Right lobe of liver (tissue), 4 donors: ENCODE measurements around the gene WHRN.

Source experiments
- CTCF ChIP-seq, 4 donors: fragments of 200-600 bp in 3 of 4; fragments of 450-650 bp in 1 of 4; IDR thresholded peaks; one replicate each; pipeline versions ENCODE4 v1.5.1 to v1.8.0; 2016 to 2022; ENCODE audit warnings: antibody characterized with exemption in 4 of 4, mild to moderate bottlenecking in 2 of 4
- POLR2A ChIP-seq: fragments of 450-650 bp; IDR thresholded peaks from one replicate; pipeline ENCODE4 v1.6.1; 2017; ENCODE audit warnings: antibody characterized with exemption, mild to moderate bottlenecking
- donor health status: DM: no; HTN: no; CAD: no.
- donor health status: DM: no; HTN: no; CAD: no.
- donor health status: DM: no; HTN: yes; CAD: no.

DNA sequence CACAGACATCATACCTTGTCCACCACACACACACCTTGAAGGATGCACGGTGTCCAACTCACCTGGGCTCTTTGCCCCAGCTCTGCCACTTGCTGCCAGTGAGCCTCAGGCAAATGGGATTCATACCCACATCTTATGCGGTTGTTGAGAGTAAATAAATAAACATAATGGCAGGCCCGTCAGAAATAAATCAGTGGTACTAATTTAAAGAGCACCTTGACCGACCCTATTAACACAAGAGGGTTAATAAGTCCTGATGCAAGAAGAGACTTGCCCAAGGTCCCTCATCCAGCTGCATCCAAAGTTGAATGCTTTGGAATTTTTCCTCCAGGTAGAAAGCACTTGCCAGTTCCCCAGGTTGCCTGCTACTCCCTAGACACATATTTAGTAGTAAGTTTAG, 105.9 kb downstream of the WHRN start:
- TF ChIP-seq CTCF (IDR thresholded peaks at IDR 0.05): no peak
- TF ChIP-seq POLR2A: no peak
